H9 (cell line): ENCODE data around the gene MCHR1. TPM values are rescaled to one million over a fixed set of nuclear protein-coding genes. Genes with fewer than 3 reads are reported as not detected.

Source experiments
- DNase-seq: peaks from one replicate; pipeline ENCODE4 v3.0.0-alpha.2; 2017
- H2AFZ ChIP-seq: one replicate; pipeline ENCODE4 v1.6.1; 2013; ENCODE audit warnings: mild to moderate bottlenecking, low read length, control low read depth, moderate library complexity
- H2AK5ac ChIP-seq: 2 replicates; pipeline ENCODE4 v1.6.1; 2013; ENCODE audit warnings: low read length, control low read depth, mixed read lengths; ENCODE audit not compliant: insufficient read length
- H2BK120ac ChIP-seq: one replicate; pipeline ENCODE4 v1.6.1; 2013; ENCODE audit warnings: low read depth, mild to moderate bottlenecking, low read length, control low read depth, inconsistent platforms; ENCODE audit not compliant: poor library complexity, severe bottlenecking
- H2BK12ac ChIP-seq: 2 replicates; pipeline ENCODE4 v1.6.1; 2013; ENCODE audit warnings: low read length, control low read depth, mixed read lengths, low read depth; ENCODE audit not compliant: insufficient read length
- H2BK15ac ChIP-seq: 2 replicates; pipeline ENCODE4 v1.6.1; 2013; ENCODE audit warnings: low read depth, low read length, control low read depth
- H2BK20ac ChIP-seq: one replicate; pipeline ENCODE4 v1.6.1; 2013; ENCODE audit warnings: low read depth, mild to moderate bottlenecking, low read length, control low read depth, inconsistent platforms; ENCODE audit not compliant: poor library complexity, severe bottlenecking
- H2BK5ac ChIP-seq: 2 replicates; pipeline ENCODE4 v1.6.1; 2013; ENCODE audit warnings: low read length, control low read depth, mixed read lengths; ENCODE audit not compliant: insufficient read length
- H3K14ac ChIP-seq: 2 replicates; pipeline ENCODE4 v1.6.1; 2013; ENCODE audit warnings: low read length, control low read depth; ENCODE audit not compliant: insufficient read depth
- H3K18ac ChIP-seq: 2 replicates; pipeline ENCODE4 v1.6.1; 2013; ENCODE audit warnings: low read depth, mild to moderate bottlenecking, mixed read lengths, low read length, control low read depth; ENCODE audit not compliant: insufficient read length
- H3K23ac ChIP-seq: 2 replicates; pipeline ENCODE4 v1.6.1; 2013; ENCODE audit warnings: low read length, control low read depth, mixed read lengths, low read depth; ENCODE audit not compliant: insufficient read length
- H3K23me2 ChIP-seq: 2 replicates; pipeline ENCODE4 v1.6.1; 2013; ENCODE audit warnings: low read depth, mild to moderate bottlenecking, mixed read lengths, low read length, control low read depth; ENCODE audit not compliant: insufficient read length, poor library complexity, severe bottlenecking
- H3K27ac ChIP-seq: 2 replicates; pipeline ENCODE4 v1.5.1; 2013; ENCODE audit warnings: low read length, control low read depth, mixed read lengths, low read depth; ENCODE audit not compliant: insufficient read length
- H3K27me3 ChIP-seq: 2 replicates; pipeline ENCODE4 v1.6.1; 2013; ENCODE audit warnings: low read length, control low read depth, inconsistent platforms; ENCODE audit not compliant: insufficient read depth
- H3K4ac ChIP-seq: 2 replicates; pipeline ENCODE4 v1.6.1; 2013; ENCODE audit warnings: low read depth, mild to moderate bottlenecking, control low read depth, inconsistent platforms, low read length, moderate library complexity
- H3K4me1 ChIP-seq: 2 replicates; pipeline ENCODE4 v1.6.1; 2013; ENCODE audit warnings: low read length, control low read depth, inconsistent platforms; ENCODE audit not compliant: insufficient read depth
- H3K4me2 ChIP-seq: 2 replicates; pipeline ENCODE4 v1.6.1; 2013; ENCODE audit warnings: low read length, control low read depth, mixed read lengths; ENCODE audit not compliant: insufficient read length, insufficient read depth
- H3K56ac ChIP-seq: 2 replicates; pipeline ENCODE4 v1.6.1; 2013; ENCODE audit warnings: low read depth, mild to moderate bottlenecking, mixed read lengths, low read length, control low read depth; ENCODE audit not compliant: insufficient read length
- H3K79me1 ChIP-seq: 2 replicates; pipeline ENCODE4 v1.6.1; 2013; ENCODE audit warnings: low read depth, mild to moderate bottlenecking, moderate library complexity, low read length, control low read depth, inconsistent platforms; ENCODE audit not compliant: insufficient read depth, poor library complexity, severe bottlenecking
- H3K79me2 ChIP-seq: 2 replicates; pipeline ENCODE4 v1.6.1; 2013; ENCODE audit warnings: low read length, control low read depth, inconsistent platforms; ENCODE audit not compliant: insufficient read depth
- H3K9ac ChIP-seq: 2 replicates; pipeline ENCODE4 v1.6.1; 2013; ENCODE audit warnings: low read length, control low read depth, mixed read lengths; ENCODE audit not compliant: insufficient read length; ENCODE audit errors: extremely low read depth
- H3K9me3 ChIP-seq: one replicate; pipeline ENCODE4 v1.6.1; 2013; ENCODE audit warnings: low read depth, low read length, inconsistent platforms; ENCODE audit not compliant: control insufficient read depth
- H3T11ph ChIP-seq: one replicate; pipeline ENCODE4 v1.6.1; 2013; ENCODE audit warnings: mild to moderate bottlenecking, low read length, control low read depth, inconsistent platforms
- H4K20me1 ChIP-seq: one replicate; pipeline ENCODE4 v1.6.1; 2013; ENCODE audit not compliant: control insufficient read depth, insufficient read length, insufficient read depth
- H4K5ac ChIP-seq: 2 replicates; pipeline ENCODE4 v1.6.1; 2013; ENCODE audit warnings: low read depth, mild to moderate bottlenecking, mixed read lengths, low read length, control low read depth; ENCODE audit not compliant: insufficient read length
- H4K8ac ChIP-seq: replicated peaks from 2 replicates; pipeline ENCODE4 v1.6.1; 2013; ENCODE audit warnings: low read length, control low read depth, mixed read lengths, low read depth; ENCODE audit not compliant: insufficient read length
- H4K91ac ChIP-seq: 2 replicates; pipeline ENCODE4 v1.6.1; 2013; ENCODE audit warnings: low read depth, mild to moderate bottlenecking, moderate library complexity, mixed read lengths, low read length, control low read depth; ENCODE audit not compliant: insufficient read length
- H3K27ac Mint-ChIP-seq, 3 experiments: 2 replicates in 2 of 3; 3 replicates in 1 of 3; pipeline ENCODE4 v1.8.0; 2020 to 2021; ENCODE audit warnings: mixed read lengths in 3 of 3, mild to moderate bottlenecking in 1 of 3, moderate library complexity in 1 of 3
- H3K27me3 Mint-ChIP-seq: 2 replicates; pipeline ENCODE4 v1.8.0; 2021; ENCODE audit warnings: low read depth, mild to moderate bottlenecking, moderate library complexity, mixed read lengths
- H3K36me3 Mint-ChIP-seq, 3 experiments: 2 replicates in 2 of 3; 3 replicates in 1 of 3; pipeline ENCODE4 v1.8.0; 2020 to 2021; ENCODE audit warnings: low read depth in 3 of 3, mixed read lengths in 3 of 3; ENCODE audit not compliant: insufficient read depth in 1 of 3
- H3K4me1 Mint-ChIP-seq, 2 experiments: 2 replicates each; pipeline ENCODE4 v1.8.0; 2020; ENCODE audit warnings: mixed read lengths in 2 of 2
- H3K4me3 Mint-ChIP-seq, 2 experiments: 2 replicates in 1 of 2; 3 replicates in 1 of 2; pipeline ENCODE4 v1.8.0; 2020 to 2021; ENCODE audit warnings: mild to moderate bottlenecking in 2 of 2, mixed read lengths in 2 of 2, moderate library complexity in 1 of 2
- H3K9me3 Mint-ChIP-seq, 2 experiments: 2 replicates in 1 of 2; 3 replicates in 1 of 2; pipeline ENCODE4 v1.8.0; 2020; ENCODE audit warnings: mild to moderate bottlenecking in 2 of 2, mixed read lengths in 2 of 2, moderate library complexity in 1 of 2
- CTCF ChIP-seq: fragments of 200-600 bp; sonication (generic); conservative IDR thresholded peaks from 3 replicates; pipeline ENCODE4 v1.8.0; 2021; ENCODE audit warnings: antibody characterized with exemption, mild to moderate bottlenecking
- WGBS: extraction: QIAGEN DNeasy Blood & Tissue Kit; methylation state at CpG from one replicate; pipeline ENCODE4 v1.1.7; 2013; ENCODE audit warnings: missing lambda C conversion rate, low lambda C conversion rate, mixed read lengths; ENCODE audit not compliant: insufficient read length; ENCODE audit errors: extremely low coverage; 5-methylcytosine and 5-hydroxymethylcytosine counted together
- total RNA-seq: library from RNA; stranded (reverse); gene quantifications from 2 replicates; pipeline ENCODE4 v1.2.1, GENCODE V29; 2021

The MCHR1 gene
- total RNA-seq, 1 experiment from 2014 or later: 2.9 TPM

DNA sequence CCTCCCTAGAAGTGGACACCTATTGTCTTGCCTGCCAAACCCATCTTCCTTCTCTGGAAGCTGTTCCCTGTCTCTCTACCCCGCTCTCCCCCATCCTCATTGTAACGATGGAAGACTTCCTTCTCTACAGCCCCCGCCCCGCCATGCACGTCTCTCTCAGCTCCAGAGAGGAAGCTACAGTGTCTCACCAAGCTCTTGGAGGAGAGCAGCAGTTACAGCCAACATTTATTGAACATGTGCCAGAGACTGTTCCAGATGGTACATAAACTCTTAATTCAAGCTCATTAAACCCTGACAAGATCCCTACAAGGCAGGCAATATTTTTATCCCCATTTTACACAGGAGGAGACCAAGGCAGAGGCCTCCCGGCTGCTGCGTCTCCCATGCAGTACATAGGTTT, 15.1 kb downstream of the MCHR1 start:
- no peak overlapping the region for H2AFZ ChIP-seq
- H3K4me2 ChIP-seq: no peak overlapping the region
- no peaks in the 10 kb centered on the region for H3K9me3 ChIP-seq
- H3K27ac ChIP-seq: no peak overlapping the region
- Mint-ChIP-seq H3K27ac (no peak overlapping the region), H3K4me3 (no peak overlapping the region), H3K36me3 (no peaks in the 10 kb centered on the region), H3K27me3 (no peaks in the 10 kb centered on the region; the same call in 1 of the 2 replicates), H3K9me3 (no peaks in the 10 kb centered on the region), H3K4me1 (peaks cover 19 to 20% of the 10 kb centered on the region in 2 experiments)
- no peak overlapping the region for H3K14ac ChIP-seq
- H3K23me2 ChIP-seq: peaks cover 2% of the 10 kb centered on the region
- no peak overlapping the region for H3K9ac ChIP-seq
- WGBS: no CpG with 5 or more reads among the region's 7 CpGs
- no peak overlapping the region for H2BK120ac ChIP-seq
- no peak overlapping the region for H3T11ph ChIP-seq
- no peaks in the 10 kb centered on the region for H3K27me3 ChIP-seq
- no peak for TF ChIP-seq CTCF
- no peak for DNase-seq
- no peak overlapping the region for H2BK15ac ChIP-seq
- no peak overlapping the region for H4K8ac ChIP-seq
- no peak overlapping the region for H3K23ac ChIP-seq
- H2BK12ac ChIP-seq: no peak overlapping the region
- H3K79me2 ChIP-seq: no peaks in the 10 kb centered on the region
- H3K4me1 ChIP-seq: no peaks in the 10 kb centered on the region; the same call in 1 of the 2 replicates
- H2AK5ac ChIP-seq: no peak overlapping the region
- no peak overlapping the region for H3K18ac ChIP-seq
- no peaks in the 10 kb centered on the region for H4K20me1 ChIP-seq
- no peaks in the 10 kb centered on the region for H3K79me1 ChIP-seq
- no peak overlapping the region for H3K4ac ChIP-seq
- H2BK5ac ChIP-seq: no peak overlapping the region
- H2BK20ac ChIP-seq: no peak overlapping the region
- no peak overlapping the region for H4K5ac ChIP-seq
- no peak overlapping the region for H4K91ac ChIP-seq
- no peak overlapping the region for H3K56ac ChIP-seq
